M059J (cell line): ENCODE measurements around the gene L3MBTL1. TPM values are rescaled to one million over a fixed set of nuclear protein-coding genes. Genes with fewer than 3 reads are reported as not detected.
"Not testable (repeated sequence)": the region's sequence is repeated elsewhere in the genome, so short reads cannot be mapped to it uniquely, and the experiment has no call there.

Source experiments
- DNase-seq: peaks from one replicate; pipeline ENCODE4 v3.0.0-alpha.2; 2012; ENCODE audit warnings: low read depth
- total RNA-seq: library from RNA; depleted of rRNA; stranded (reverse); fragments of >200 nt; shearing (Covaris generic); gene quantifications from 2 replicates; pipeline ENCODE4 v1.2.3, GENCODE V29; 2014

The L3MBTL1 gene
- total RNA-seq, 1 experiment from 2014 or later = 6.0 TPM

GRCh38 chr20:43559147-43559987, 51.9 kb downstream of the L3MBTL1 start:
- DNase-seq = no peak

DNA sequence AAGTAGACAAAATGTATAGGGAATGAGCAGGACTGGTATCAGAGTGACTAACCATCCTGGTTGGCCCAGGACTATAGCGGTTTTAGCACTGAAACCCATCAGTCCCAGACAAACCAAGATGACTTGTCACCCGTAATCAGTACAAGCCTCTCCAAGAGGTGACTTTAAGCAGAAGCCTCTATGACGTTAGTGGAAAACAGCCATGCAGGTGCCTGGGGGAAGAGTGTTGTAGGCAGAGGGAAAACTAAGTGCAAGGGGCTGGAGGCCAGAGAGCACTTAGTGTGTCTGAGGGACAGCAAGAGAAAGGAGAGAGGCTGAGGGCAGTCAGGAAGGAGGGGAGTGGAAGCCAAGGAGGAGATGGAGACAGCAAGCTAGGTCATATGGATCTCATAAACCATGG, 53.5 kb downstream of the L3MBTL1 start:
- DNase-seq = no peak

GRCh38 chr20:43563429-43563828, 55.9 kb downstream of the L3MBTL1 start:
- DNase-seq = peak; percentile 20

DNA sequence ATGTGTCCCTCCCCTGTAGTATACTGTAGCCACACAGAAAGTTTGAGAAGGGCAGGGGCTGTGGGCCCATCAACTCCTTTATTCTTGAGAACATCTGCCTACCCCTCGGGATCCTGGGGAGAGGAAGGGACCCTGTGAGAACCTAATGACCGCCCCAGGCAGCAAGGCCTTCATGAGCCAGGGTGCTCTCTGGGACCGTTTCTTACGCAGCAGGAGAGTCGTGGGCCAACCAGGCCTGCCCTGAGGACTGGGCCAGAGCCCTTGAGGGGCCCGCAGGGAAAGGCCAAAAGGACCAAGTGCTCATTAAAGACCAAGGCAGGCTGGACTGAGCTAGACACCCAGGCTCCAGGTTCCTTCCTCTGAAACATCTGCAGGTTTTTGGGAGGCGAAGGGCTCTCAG, 56.5 kb downstream of the L3MBTL1 start:
- DNase-seq = no peak

DNA sequence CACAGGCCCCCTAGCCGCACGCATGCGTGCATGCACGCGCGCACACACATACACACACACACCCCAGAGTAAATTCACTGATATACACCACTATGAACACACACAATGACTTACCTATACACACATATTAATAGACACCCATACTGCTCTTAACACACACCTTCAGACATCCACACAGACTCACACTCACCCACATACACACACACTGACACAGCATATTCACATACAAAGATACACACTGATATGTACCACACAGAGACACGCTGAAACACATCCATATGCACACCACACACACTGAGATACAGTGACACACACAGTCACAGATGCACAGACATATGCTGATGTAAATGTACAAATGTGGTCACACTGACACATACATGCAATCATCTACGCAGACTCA, 57.0 kb downstream of the L3MBTL1 start:
- DNase-seq = no peak

GRCh38 chr20:43564993-43565757, 57.7 kb downstream of the L3MBTL1 start:
- DNase-seq = no peak

- DNase-seq = no peak
These were observed 58.2 kb downstream of the L3MBTL1 start for GRCh38 chr20:43565758-43566104.

GRCh38 chr20:43567477-43567876, 60.0 kb downstream of the L3MBTL1 start:
- no peak for DNase-seq

DNA sequence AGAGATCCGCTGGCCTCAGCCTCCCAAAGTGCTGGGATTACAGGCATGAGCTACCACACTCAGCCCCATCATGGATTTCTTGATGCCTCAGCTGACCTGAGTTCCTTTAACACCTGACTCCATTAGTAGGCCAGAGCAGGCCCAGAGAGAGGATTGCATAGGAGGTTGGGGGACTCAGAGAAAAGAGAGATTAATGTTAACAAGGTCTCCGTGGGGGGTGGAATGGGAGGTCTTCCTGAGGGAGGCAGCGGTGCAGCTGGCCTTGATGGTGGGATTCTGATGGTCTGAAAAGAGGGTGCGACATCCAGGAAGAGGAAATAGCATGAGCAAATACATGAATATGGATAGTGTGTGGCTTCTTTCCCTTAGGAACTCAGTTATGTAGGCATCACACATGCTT, 61.2 kb downstream of the L3MBTL1 start:
- DNase-seq = no peak

- DNase-seq = no peak
These were observed 61.8 kb downstream of the L3MBTL1 start for GRCh38 chr20:43569282-43569681.

- no peak for DNase-seq
These were observed 63.0 kb downstream of the L3MBTL1 start for GRCh38 chr20:43570496-43570895.

DNA sequence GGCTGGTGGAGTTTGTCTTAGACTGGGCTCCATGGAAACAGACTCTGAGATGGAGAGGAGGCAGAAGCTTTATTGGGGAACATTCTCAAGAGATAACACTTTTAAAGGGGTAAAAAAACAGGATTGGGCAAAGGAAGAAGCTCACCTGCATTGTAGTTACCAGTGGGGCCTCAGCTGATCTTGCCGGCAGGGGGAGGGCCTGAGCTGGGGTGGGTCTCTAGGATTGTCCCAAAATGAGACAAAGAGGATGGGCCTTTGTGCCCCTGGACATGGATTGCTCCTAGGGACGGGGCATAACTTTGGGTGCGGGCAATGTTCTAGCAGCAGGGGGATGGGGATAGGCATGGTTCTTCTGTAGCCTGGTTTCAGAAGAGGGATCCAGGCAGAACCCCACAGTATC, 63.8 kb downstream of the L3MBTL1 start:
- no peak for DNase-seq

DNA sequence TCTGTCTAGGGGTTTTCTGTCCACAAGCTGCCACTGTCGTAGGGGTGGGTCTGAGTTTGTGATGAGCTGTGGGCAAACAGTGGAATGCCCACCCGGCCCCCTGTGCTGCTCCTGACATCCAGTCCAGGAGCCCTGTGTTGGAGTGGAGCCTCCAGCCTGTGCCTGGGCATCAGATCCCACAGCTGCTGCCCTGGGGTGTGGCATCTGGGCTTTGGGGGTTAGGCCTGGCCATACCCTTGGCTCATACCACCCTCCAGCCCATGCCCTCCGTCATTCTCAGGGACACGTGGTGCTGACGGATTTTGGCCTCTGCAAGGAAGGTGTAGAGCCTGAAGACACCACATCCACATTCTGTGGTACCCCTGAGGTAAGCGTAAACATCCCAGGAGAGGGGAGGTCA, 64.3 kb downstream of the L3MBTL1 start:
- no peak for DNase-seq

DNA sequence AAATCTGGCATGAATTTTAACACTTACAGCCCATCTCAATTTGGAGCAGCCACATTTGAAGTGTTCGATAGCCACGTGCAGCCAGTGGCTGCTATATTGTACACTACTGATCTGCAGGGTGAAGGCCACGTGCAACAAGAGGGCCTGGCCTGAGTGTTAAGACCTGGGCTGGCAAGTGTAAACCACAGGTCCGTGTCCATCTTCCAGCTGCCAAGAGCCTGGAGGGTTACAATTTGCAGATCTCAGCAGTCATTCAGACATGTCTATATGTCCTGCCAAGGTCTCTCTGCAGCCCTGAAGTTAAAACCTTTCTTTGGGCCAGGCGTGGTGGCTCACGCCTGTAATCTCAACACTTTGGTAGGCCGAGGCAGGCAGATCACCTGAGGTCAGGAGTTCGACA, 65.4 kb downstream of the L3MBTL1 start:
- no peak for DNase-seq

DNA sequence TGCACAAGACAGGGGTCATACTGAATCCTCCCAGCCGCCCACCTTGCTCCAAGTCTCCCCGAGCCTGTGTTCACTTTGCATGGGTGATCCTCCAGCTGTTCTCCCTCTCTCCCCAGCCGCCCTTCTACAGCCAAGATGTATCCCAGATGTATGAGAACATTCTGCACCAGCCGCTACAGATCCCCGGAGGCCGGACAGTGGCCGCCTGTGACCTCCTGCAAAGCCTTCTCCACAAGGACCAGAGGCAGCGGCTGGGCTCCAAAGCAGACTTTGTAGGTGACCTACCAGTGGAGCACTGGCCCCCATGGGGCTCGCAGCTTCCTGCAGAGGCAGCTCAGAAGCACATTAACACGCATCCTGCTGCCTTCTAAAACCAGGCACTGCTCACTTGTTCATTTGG, 68.6 kb downstream of the L3MBTL1 start:
- DNase-seq = no peak

DNA sequence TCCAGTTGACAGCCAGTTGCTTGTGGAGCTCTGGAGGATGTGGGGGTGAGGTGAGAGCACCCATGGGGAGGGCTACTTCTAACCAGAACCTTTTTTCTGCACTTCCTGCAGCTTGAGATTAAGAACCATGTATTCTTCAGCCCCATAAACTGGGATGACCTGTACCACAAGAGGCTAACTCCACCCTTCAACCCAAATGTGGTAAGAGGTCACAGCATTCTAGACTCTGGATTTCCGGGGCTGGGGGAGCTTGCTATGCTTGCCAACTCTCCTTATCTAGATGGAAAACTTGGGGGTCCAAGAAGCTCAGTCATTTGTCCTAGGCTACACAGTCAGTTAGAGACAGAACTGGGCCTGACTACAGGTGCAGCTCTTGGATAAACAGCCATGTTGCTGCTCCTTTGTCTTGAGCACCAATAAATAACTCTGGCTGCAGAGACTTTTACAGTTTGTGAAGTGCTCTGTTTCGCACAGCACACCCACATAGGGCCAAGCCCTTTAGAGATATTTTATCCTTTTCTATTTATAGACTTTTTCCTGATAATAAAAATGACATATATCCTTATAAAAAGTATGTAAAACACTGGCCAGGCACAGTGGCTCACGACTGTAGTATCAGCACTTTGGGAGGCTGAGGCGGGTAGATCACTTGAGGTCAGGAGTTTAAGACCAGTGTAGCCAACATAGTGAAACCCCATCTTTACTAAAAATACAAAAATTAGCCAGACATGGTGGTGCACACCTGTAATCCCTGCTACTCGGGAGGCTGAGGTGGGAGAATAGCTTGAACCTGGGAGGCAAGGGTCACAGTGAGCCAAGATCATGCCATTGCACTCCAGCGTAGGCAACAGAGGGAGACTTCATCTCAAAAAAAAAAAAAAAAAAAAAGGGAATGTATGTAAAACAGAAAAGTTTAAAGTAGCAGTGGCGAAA, 72.6 kb downstream of the L3MBTL1 start:
- DNase-seq = peak; percentile 51

- DNase-seq = peak; percentile 27
These were observed 75.8 kb downstream of the L3MBTL1 start for GRCh38 chr20:43583133-43583864.

GRCh38 chr20:43583982-43584432, 76.5 kb downstream of the L3MBTL1 start:
- DNase-seq = peak; percentile 99

DNA sequence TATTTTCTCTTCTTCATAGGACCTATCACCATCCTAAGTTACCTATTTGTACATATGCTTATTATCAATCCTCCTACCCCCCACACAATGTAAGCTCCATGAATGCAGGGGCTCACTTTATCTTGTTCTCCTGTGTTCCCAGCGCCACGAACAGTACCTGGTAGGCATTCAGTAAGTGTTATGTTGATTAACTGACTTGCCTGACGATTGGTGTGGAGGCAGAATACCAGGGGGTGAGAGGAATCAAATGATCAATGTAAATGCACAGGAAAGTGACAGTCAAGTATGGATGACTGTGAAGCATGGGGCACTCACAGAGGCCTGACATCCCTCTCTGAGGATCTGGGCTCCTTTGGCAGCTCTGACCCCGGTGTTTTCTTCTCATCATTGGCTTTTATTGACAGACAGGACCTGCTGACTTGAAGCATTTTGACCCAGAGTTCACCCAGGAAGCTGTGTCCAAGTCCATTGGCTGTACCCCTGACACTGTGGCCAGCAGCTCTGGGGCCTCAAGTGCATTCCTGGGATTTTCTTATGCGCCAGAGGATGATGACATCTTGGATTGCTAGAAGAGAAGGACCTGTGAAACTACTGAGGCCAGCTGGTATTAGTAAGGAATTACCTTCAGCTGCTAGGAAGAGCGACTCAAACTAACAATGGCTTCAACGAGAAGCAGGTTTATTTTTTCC, 77.1 kb downstream of the L3MBTL1 start:
- peak; percentile 93 for DNase-seq

DNA sequence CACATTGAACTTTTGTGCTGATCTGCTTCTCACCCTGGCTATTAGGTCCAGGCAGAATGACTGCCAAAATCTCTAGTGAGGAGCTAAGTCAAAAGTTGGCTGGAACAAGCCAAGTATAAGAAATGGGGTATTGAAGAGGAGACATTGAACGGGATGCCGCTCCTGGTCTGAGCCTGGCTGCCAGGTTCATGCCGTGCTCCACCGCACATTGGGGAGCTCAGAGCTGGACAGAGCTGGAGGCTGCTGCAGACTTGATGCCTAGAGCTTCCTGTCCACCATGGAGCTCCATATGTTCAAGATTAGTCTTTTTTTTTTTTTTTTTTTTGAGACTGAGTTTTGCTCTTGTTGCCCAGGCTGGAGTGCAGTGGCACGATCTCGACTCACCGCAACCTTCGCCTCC, 79.1 kb downstream of the L3MBTL1 start:
- no peak for DNase-seq

- DNase-seq = not testable (repeated sequence)
These were observed 81.0 kb downstream of the L3MBTL1 start for GRCh38 chr20:43588526-43588925.
